Cardiac fibroblast (primary cell): ENCODE results near the gene OOSP4B.
"Not testable (repeated sequence)": the region's sequence is repeated elsewhere in the genome, so short reads cannot be mapped to it uniquely, and the experiment has no call there.

Experiments
- DNase-seq, 2 donors: peaks; one replicate each; pipeline versions ENCODE4 v3.0.0 to v3.0.0-alpha.2; 2010; ENCODE audit warnings: low read depth in 2 of 2
- H3K4me3 ChIP-seq, 2 donors: replicated peaks in 1 of 2; 1 replicate in 1 of 2; 2 replicates in 1 of 2; pipeline ENCODE4 v1.5.1; 2011; ENCODE audit warnings: low read depth in 2 of 2, low read length in 2 of 2, mild to moderate bottlenecking in 2 of 2, moderate library complexity in 1 of 2
- CTCF ChIP-seq: IDR thresholded peaks from one replicate; pipeline ENCODE4 v1.5.1; 2011; ENCODE audit warnings: low read depth, mild to moderate bottlenecking, low read length, inconsistent platforms

Gene OOSP4B

DNA sequence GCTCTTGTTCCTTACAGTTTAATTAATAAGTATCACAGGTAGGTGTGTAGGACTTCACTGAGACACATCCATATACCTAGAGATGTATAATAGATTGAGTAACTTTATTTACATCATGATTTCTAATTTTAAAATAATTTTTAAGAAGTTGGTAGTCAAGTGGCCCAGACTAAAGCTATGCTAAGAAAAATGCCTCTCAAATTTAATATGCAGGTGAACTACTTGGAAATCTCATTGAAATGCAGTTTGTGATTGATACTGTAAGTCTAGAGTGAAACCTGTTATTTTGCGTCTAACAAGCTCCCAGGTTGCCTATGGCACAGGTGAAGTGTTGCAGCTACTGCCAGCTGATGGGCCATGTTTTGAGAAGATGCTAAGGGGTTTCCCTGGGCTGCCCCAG is at the start of gene OOSP4B:
Gene OOSP4B, plus strand, starts transcription at position 301 of the 400 bp plus-strand sequence.
- no peak for DNase-seq
- H3K4me3 ChIP-seq = no peak within 1 kb of the TSS
- TF ChIP-seq CTCF = no peak

DNA sequence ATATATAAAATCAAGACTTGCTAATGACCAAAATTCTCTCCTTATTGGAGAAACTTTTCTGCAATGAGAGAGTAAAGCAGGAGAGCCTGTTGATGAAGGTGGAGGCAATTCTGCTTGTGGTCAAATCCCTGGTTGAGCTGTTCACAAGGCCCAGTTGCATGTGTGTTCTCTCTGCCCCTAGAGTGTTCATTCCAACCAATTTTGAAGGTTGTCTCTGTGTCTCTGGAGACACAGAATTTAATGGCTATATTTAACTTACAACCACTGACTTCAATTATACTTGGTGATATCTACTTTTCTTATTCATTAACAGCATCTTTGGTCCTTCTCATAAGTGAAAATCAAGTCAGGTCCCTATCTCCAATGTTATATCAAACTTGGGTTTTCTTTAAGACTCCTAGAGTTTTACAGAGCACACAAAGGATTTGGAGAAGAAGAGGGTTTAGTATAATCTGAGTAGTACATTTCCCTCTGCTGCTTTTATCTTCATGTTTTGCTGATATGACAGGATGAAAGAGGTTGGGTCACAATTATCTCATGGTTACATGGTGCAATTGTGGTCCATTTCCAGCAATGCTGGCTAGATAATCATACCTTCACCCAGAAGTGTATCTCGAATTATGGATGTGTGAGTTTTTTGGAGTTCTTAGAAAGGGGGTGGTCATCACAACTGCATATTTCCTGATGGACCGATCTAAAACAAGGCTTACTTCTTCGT is 49.1 kb upstream of the OOSP4B start:
- TF ChIP-seq CTCF = no peak
- DNase-seq = no peak
- H3K4me3 ChIP-seq = no peak overlapping the region

- no peak for DNase-seq
- H3K4me3 ChIP-seq = no peak overlapping the region
- TF ChIP-seq CTCF = no peak
Observed at GRCh38 chr11:59968395-59968783, 48.6 kb upstream of the OOSP4B start.

DNA sequence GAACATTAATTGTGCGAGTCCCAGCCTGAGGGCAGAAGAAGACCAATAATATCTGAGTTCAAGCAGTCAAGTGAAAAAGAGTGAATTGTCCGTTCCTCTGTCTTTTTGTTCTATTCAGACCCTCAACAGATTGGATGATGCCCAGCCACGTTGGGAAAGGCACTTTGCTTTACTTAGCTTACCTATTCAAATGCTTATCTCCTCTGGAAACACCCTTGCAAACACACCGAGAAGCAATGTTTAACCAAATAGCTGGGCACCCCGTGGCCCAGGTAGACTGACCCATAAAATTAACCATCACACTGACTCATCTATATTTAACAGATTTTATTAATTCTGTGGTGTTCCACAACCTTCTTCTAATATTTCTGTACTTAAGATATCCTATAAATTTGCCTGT is 43.9 kb upstream of the OOSP4B start:
- no peak for DNase-seq
- H3K4me3 ChIP-seq = no peak overlapping the region
- no peak for TF ChIP-seq CTCF

DNA sequence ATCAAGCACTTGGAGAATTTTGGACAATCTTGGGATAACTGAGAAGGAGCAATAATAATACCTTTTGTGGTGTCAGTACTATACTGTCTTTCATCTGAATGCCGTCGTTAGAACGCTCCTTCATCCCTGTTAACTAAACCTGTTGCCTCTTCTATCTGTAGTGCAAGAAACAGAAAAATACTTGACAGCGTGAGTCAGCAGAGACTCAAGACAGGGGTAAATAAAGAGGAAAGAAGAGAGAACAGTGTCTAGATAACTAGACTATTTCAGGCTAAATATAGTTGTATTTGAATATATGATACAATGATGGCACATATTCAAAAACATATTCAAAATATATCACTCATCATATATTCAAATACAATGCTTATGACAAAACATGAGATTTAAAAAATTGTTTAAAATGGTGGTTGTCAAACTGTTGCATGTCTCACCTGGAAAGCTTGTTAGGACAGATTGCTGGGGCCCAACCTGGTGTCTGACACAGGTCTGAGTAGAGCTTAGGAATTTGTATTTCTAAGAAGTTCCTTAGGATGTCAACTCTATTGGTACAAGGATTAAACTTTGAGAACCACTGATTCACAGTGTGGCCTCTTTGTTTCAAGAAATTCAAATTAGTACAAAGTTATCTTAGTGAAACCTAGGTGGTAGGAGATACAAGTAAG is 35.7 kb upstream of the OOSP4B start:
- no peak overlapping the region for H3K4me3 ChIP-seq
- TF ChIP-seq CTCF = no peak
- DNase-seq = no peak

DNA sequence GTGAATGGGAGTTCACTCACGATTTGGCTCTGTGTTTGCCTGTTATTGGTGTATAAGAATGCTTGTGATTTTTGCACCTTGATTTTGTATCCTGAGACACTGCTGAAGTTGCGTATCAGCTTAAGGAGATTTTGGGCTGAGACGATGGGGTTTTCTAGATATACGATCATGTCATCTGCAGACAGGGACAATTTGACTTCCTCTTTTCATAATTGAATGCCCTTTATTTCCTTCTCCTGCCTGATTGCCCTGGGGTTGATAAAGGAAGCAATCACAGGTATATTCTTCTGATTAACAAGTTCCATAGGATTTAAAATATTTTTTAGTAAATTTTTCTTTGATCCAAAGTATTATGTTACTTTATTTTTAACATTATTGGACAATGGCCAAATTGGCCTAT is 34.9 kb upstream of the OOSP4B start:
- H3K4me3 ChIP-seq, DNase-seq: not testable (repeated sequence)

GRCh38 chr11:59983212-59983611 is 33.8 kb upstream of the OOSP4B start:
- H3K4me3 ChIP-seq = no peak overlapping the region
- no peak for DNase-seq
- TF ChIP-seq CTCF = no peak
